ENCODE data around the gene AGAP1. TPM values are rescaled to one million over a fixed set of nuclear protein-coding genes. Genes with fewer than 3 reads are reported as not detected.

The AGAP1 gene
- total RNA-seq, 1 experiment from 2014 or later, result 25.8 TPM

GRCh38 chr2:235810252-235810651 is 316.4 kb downstream of the AGAP1 start:
- no peaks in the 10 kb centered on the region for H3K79me2 ChIP-seq (ENCODE audit: insufficient read depth, low read length)
- TF ChIP-seq, protein P1, sequence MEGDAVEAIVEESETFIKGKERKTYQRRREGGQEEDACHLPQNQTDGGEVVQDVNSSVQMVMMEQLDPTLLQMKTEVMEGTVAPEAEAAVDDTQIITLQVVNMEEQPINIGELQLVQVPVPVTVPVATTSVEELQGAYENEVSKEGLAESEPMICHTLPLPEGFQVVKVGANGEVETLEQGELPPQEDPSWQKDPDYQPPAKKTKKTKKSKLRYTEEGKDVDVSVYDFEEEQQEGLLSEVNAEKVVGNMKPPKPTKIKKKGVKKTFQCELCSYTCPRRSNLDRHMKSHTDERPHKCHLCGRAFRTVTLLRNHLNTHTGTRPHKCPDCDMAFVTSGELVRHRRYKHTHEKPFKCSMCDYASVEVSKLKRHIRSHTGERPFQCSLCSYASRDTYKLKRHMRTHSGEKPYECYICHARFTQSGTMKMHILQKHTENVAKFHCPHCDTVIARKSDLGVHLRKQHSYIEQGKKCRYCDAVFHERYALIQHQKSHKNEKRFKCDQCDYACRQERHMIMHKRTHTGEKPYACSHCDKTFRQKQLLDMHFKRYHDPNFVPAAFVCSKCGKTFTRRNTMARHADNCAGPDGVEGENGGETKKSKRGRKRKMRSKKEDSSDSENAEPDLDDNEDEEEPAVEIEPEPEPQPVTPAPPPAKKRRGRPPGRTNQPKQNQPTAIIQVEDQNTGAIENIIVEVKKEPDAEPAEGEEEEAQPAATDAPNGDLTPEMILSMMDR (conservative IDR thresholded peaks at IDR 0.05), result no peak
- no peak overlapping the region for H4K91ac ChIP-seq (ENCODE audit: insufficient read length, low read depth, low read length)
- no peak overlapping the region; a peak in 2 of 7 replicates for H3K27ac Mint-ChIP-seq
- H3K27me3 ChIP-seq (ENCODE audit: insufficient read depth, low read length), result no peaks in the 10 kb centered on the region
- no peak overlapping the region for H3K56ac ChIP-seq (ENCODE audit: insufficient read length, low read depth, low read length)
- H3K4me1 ChIP-seq (ENCODE audit: insufficient read depth, low read length), result peaks cover 12% of the 10 kb centered on the region; the same call in 1 of the 2 replicates
- H4K20me1 ChIP-seq (ENCODE audit: control insufficient read depth, insufficient read depth, insufficient read length), result no peaks in the 10 kb centered on the region
- no peak overlapping the region for H3K18ac ChIP-seq (ENCODE audit: insufficient read length, low read depth, low read length)
- no peak overlapping the region for H3K23ac ChIP-seq (ENCODE audit: insufficient read length, low read depth, low read length)
- H3K79me1 ChIP-seq (ENCODE audit: insufficient read depth, low read depth, low read length, poor library complexity, severe bottlenecking), result no peaks in the 10 kb centered on the region
- H3K4me2 ChIP-seq (ENCODE audit: insufficient read depth, insufficient read length, low read length), result no peak overlapping the region
- H3K9ac ChIP-seq (ENCODE audit: extremely low read depth, insufficient read length, low read length), result no peak overlapping the region
- no peak overlapping the region for H3T11ph ChIP-seq (ENCODE audit: low read length)
- H2BK5ac ChIP-seq (ENCODE audit: insufficient read length, low read length), result no peak overlapping the region
- no peak overlapping the region for H3K27ac ChIP-seq (ENCODE audit: insufficient read length, low read depth, low read length)
- H3K4me3 Mint-ChIP-seq, result no peak overlapping the region; a peak in 1 of 5 replicates
- H2AK5ac ChIP-seq (ENCODE audit: insufficient read length, low read length), result no peak overlapping the region
- peaks cover 1% of the 10 kb centered on the region; the same call in 1 of the 2 replicates for H3K27me3 Mint-ChIP-seq (ENCODE audit: low read depth)
- H3K23me2 ChIP-seq (ENCODE audit: insufficient read length, low read depth, low read length, poor library complexity, severe bottlenecking), result no peaks in the 10 kb centered on the region
- no CpG with 5 or more reads among the region's 10 CpGs for WGBS (ENCODE audit: extremely low coverage, insufficient read length, low lambda C conversion rate)
- no peak for DNase-seq
- no peak overlapping the region for H3K4ac ChIP-seq (ENCODE audit: low read depth, low read length)
- H4K5ac ChIP-seq (ENCODE audit: insufficient read length, low read depth, low read length), result no peak overlapping the region
- H2BK20ac ChIP-seq (ENCODE audit: low read depth, low read length, poor library complexity, severe bottlenecking), result no peak overlapping the region
- no peak overlapping the region for H2BK12ac ChIP-seq (ENCODE audit: insufficient read length, low read depth, low read length)
- H3K14ac ChIP-seq (ENCODE audit: insufficient read depth, low read length), result no peak overlapping the region
- H2AFZ ChIP-seq (ENCODE audit: low read length), result no peak overlapping the region
- H3K4me1 Mint-ChIP-seq, result peaks cover 31 to 32% of the 10 kb centered on the region in 2 experiments
- H4K8ac ChIP-seq (replicated peaks; ENCODE audit: insufficient read length, low read depth, low read length), result no peak overlapping the region
- H2BK120ac ChIP-seq (ENCODE audit: low read depth, low read length, poor library complexity, severe bottlenecking), result no peak overlapping the region
- H3K36me3 Mint-ChIP-seq (ENCODE audit: insufficient read depth in 1 of 3, low read depth in 3 of 3), result peaks cover 12 to 30% (median 29%) of the 10 kb centered on the region in 3 experiments
- no peak overlapping the region for H2BK15ac ChIP-seq (ENCODE audit: low read depth, low read length)
- H3K9me3 ChIP-seq (ENCODE audit: control insufficient read depth, low read depth, low read length), result no peaks in the 10 kb centered on the region
- no peaks in the 10 kb centered on the region for H3K9me3 Mint-ChIP-seq

Data from H9 (cell line).